ENCODE measurements around the gene BMPR1A.
"Not testable (repeated sequence)": the region's sequence is repeated elsewhere in the genome, so short reads cannot be mapped to it uniquely, and the experiment has no call there.

Gene BMPR1A

DNA sequence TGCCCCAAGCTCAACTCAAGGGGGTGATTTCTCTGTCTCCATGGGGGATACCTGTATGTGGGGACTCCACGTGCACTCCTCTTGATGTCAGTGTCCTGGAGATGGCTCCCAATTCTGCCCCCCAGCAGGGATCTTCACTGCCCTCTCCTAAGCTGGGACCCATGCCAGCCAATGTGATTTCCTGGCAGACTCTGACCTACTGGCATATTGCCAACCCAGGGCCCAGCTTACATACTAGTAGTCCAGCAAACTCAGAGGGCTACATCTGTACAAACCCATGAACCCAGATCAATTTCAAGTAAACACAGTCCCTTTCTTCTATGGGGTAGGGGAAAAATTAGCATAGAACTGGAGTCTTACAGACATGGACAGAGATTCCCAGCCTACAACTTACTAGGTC lies 26.2 kb upstream of the BMPR1A start:
- TF ChIP-seq, protein P1, sequence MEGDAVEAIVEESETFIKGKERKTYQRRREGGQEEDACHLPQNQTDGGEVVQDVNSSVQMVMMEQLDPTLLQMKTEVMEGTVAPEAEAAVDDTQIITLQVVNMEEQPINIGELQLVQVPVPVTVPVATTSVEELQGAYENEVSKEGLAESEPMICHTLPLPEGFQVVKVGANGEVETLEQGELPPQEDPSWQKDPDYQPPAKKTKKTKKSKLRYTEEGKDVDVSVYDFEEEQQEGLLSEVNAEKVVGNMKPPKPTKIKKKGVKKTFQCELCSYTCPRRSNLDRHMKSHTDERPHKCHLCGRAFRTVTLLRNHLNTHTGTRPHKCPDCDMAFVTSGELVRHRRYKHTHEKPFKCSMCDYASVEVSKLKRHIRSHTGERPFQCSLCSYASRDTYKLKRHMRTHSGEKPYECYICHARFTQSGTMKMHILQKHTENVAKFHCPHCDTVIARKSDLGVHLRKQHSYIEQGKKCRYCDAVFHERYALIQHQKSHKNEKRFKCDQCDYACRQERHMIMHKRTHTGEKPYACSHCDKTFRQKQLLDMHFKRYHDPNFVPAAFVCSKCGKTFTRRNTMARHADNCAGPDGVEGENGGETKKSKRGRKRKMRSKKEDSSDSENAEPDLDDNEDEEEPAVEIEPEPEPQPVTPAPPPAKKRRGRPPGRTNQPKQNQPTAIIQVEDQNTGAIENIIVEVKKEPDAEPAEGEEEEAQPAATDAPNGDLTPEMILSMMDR (IDR thresholded peaks at IDR 0.05) = no peak
- H3K27ac ChIP-seq = no peak overlapping the region

DNA sequence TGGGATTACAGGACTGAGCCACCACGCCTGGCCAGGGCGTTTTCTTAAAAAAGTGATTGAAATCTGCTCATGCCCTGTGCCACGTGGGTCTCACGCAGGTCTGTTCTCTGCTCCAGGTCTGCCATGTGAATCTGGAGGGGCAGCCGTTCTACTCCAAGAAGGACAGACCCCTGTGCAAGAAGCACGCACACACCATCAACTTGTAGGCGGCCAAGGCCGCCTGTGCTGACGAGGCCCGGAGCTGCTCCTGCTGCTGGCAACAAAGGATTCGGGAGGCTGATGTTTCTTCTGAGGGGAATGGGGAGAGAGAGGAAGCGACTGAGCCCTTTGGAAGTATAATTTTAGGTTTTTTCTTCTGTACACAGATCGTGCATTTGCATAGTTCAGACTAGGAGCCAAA lies 23.6 kb upstream of the BMPR1A start:
- no peak overlapping the region for H3K27ac ChIP-seq
- TF ChIP-seq, protein P1 (IDR thresholded peaks at IDR 0.05) = no peak
- TF ChIP-seq ZFX (IDR thresholded peaks at IDR 0.05; ENCODE audit: borderline replicate concordance) = no peak

DNA sequence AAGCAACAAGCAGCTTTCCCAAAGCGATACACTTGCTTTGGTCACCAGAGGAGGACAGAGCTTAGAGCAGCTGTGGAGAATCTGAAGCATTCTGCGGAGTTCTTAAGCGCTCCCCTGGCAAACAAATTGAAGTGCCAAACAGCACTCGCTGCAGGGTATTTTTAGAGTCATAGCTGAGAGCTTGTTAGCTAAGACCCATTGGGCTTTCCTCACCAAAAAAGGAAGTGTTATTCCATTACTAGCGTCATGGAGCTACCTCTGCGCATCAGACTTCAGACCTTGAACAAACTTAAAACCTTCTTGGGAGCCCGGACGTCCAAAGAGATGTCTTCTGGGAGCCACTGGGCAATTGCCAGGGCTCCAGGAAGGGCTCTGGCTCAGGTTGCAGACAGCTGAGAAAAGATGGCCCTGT lies 23.2 kb upstream of the BMPR1A start:
- no peak overlapping the region for H3K27ac ChIP-seq
- TF ChIP-seq ZFX (IDR thresholded peaks at IDR 0.05; ENCODE audit: borderline replicate concordance) = no peak
- TF ChIP-seq, protein P1 (IDR thresholded peaks at IDR 0.05) = no peak

DNA sequence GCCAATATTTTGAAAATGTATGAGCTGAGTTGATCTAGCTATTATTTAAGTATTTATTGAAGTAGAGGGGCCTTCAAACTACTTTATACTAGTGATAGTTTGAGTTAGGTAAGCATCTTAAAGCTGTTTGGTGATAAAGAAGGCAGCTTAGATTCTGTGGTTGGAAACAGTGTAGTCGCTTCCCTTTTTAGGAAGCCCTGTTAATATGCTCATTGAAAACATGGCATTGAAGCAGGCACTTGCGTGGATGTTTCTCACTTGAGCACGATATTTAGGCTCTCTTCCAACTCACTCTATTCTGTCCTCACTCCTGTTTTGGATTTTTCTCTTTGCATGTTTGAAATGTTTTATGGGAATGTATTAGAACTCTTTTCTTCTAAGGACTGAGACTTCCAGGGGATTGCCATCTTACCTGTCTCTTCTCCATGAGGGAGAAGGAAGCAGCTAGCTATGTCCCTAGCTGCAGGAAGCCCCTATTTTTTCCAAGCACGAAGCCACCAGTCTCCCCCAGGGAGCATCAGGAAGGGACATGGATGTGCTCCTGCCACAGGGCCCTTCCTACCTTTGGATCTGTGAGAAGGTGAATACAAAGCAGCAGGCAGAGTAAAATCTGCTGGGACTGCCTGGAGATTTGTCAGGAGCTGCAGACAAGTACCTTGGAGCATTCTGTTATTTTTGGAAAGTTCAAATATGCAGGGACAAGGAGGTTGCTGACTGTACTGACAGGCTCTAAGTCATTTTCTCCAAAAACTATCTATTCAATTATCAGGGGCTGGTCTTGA lies 22.0 kb upstream of the BMPR1A start:
- no peak overlapping the region for H3K27ac ChIP-seq
- TF ChIP-seq, protein P1 (IDR thresholded peaks at IDR 0.05) = no peak
- no peak for TF ChIP-seq ZFX (IDR thresholded peaks at IDR 0.05; ENCODE audit: borderline replicate concordance)

DNA sequence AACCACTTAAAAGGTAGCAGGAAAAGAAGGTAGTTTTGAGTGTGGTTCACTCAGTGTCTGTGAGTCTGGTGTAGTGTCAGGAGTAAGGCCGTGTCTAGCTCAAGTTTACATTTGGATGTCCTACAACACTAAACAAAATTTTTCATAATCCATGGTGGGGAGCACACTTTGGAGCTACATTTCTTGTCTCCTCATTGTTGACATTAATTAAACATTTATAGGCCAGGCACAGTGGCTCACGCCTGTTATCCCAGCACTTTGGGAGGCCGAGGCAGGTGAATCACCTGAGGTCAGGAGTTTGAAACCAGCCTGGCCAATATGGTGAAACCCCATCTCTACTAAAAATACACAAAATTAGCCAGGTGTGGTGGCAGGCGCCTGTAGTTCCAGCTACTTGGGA lies 21.1 kb upstream of the BMPR1A start:
- not testable (repeated sequence) for H3K27ac ChIP-seq

DNA sequence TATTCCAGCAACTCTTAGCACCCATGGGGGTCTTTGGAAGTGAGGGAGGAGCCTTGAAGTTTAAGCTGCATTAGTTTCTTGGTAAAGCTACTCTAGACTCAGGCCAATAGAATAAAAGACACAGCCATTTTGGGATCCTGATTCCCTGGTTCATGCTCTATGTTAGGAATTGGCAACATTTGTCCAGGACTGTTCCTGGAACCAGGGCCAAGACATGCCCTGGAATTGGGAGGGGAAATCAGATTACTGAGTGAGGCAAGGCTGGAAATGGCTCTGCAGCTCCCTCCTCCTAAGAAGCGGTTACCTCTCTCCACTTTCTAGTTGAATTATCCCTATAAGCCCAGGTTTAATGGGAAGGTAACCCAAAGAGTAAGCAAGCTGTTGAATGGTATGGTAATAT lies 14.2 kb upstream of the BMPR1A start:
- TF ChIP-seq, protein P1 (IDR thresholded peaks at IDR 0.05) = no peak
- TF ChIP-seq ZFX (IDR thresholded peaks at IDR 0.05; ENCODE audit: borderline replicate concordance) = no peak
- no peak overlapping the region for H3K27ac ChIP-seq

DNA sequence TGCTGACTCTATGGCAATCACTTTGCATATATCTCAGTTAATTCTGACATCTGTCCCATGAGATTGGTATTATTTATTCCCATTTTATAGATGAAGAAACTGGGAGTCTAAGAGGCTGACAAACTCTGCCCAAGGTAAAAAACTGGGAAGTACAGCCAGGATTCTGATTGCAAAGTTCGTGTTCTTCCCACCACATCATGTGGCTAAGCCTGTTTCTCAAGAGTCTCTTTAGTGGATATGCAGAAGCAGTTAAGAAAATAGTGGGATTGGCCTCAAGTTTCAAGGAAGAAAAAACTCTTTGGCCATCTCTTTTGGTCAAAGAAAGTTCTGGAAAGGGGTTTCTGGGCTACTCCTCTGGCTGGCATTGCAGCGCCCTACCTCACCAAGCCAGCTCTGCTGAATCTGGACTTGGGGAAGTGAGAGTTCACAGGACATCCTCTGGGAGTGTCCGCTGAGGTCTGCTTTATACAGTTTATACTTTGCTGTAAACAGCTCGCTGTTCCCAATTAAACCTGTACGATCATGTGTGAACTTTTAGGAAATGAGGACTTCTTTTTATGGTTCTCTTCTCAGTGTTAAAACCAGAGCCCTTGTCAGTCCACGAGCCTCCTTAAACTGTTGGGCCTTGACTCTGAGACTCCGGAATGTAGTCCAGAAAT lies 12.2 kb upstream of the BMPR1A start:
- no peak overlapping the region for H3K27ac ChIP-seq
- no peak for TF ChIP-seq ZFX (IDR thresholded peaks at IDR 0.05; ENCODE audit: borderline replicate concordance)
- TF ChIP-seq, protein P1 (IDR thresholded peaks at IDR 0.05) = no peak
